ENCODE data around the gene ABTB2. TPM values are rescaled to one million over a fixed set of nuclear protein-coding genes. Genes with fewer than 3 reads are reported as not detected.

ABTB2 gene
- polyA plus RNA-seq, 1 donor from 2014 or later, result 0.68 TPM

DNA sequence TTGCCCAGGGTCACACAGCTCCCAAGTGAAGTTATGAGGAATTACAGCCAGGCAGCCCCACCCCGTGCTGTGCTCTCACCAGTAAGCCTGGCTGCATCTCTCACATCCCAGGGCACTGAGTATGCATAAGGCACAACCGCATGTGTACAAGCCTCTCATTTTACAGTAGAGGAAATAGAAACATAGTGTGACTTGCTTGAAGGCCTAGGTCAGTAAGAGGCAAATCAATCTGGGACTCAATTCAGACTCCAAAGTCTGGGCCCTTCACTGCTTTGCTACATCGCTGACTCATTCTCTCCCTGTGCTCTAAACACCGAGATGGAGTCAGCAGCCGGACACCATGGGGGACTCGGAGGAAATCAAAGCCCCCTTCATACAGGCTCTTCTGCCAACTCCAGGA, 7.9 kb downstream of the ABTB2 start:
- H3K9me2 ChIP-seq (ENCODE audit: insufficient read depth, low read length), result no peaks in the 10 kb centered on the region
- H2AFZ ChIP-seq (ENCODE audit: low read depth, low read length), result no peak overlapping the region
- TF ChIP-seq POLR2AphosphoS5 (IDR thresholded peaks at IDR 0.05) (no peak), TAF1 (IDR thresholded peaks at IDR 0.05; ENCODE audit: low read depth) (no peak), MXI1 (conservative IDR thresholded peaks at IDR 0.05; ENCODE audit: poor library complexity, severe bottlenecking) (no peak), EP300 (conservative IDR thresholded peaks at IDR 0.05; ENCODE audit: poor library complexity, severe bottlenecking) (no peak), SMC3 (conservative IDR thresholded peaks at IDR 0.05; ENCODE audit: poor library complexity) (no peak), EZH2 (IDR thresholded peaks at IDR 0.05; ENCODE audit: borderline replicate concordance, insufficient read depth, low read length, poor library complexity, severe bottlenecking) (no peak)
- TF ChIP-seq, protein P1, sequence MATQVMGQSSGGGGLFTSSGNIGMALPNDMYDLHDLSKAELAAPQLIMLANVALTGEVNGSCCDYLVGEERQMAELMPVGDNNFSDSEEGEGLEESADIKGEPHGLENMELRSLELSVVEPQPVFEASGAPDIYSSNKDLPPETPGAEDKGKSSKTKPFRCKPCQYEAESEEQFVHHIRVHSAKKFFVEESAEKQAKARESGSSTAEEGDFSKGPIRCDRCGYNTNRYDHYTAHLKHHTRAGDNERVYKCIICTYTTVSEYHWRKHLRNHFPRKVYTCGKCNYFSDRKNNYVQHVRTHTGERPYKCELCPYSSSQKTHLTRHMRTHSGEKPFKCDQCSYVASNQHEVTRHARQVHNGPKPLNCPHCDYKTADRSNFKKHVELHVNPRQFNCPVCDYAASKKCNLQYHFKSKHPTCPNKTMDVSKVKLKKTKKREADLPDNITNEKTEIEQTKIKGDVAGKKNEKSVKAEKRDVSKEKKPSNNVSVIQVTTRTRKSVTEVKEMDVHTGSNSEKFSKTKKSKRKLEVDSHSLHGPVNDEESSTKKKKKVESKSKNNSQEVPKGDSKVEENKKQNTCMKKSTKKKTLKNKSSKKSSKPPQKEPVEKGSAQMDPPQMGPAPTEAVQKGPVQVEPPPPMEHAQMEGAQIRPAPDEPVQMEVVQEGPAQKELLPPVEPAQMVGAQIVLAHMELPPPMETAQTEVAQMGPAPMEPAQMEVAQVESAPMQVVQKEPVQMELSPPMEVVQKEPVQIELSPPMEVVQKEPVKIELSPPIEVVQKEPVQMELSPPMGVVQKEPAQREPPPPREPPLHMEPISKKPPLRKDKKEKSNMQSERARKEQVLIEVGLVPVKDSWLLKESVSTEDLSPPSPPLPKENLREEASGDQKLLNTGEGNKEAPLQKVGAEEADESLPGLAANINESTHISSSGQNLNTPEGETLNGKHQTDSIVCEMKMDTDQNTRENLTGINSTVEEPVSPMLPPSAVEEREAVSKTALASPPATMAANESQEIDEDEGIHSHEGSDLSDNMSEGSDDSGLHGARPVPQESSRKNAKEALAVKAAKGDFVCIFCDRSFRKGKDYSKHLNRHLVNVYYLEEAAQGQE (IDR thresholded peaks at IDR 0.05; ENCODE audit: borderline replicate concordance), result no peak
- TF ChIP-seq, protein P2, sequence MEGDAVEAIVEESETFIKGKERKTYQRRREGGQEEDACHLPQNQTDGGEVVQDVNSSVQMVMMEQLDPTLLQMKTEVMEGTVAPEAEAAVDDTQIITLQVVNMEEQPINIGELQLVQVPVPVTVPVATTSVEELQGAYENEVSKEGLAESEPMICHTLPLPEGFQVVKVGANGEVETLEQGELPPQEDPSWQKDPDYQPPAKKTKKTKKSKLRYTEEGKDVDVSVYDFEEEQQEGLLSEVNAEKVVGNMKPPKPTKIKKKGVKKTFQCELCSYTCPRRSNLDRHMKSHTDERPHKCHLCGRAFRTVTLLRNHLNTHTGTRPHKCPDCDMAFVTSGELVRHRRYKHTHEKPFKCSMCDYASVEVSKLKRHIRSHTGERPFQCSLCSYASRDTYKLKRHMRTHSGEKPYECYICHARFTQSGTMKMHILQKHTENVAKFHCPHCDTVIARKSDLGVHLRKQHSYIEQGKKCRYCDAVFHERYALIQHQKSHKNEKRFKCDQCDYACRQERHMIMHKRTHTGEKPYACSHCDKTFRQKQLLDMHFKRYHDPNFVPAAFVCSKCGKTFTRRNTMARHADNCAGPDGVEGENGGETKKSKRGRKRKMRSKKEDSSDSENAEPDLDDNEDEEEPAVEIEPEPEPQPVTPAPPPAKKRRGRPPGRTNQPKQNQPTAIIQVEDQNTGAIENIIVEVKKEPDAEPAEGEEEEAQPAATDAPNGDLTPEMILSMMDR (IDR thresholded peaks at IDR 0.05; ENCODE audit: poor library complexity, severe bottlenecking), result no peak
- H3K9me3 ChIP-seq (ENCODE audit: low read length), result no peaks in the 10 kb centered on the region
- no peaks in the 10 kb centered on the region for H3K79me2 ChIP-seq (replicated peaks; ENCODE audit: insufficient read depth, low read length)
- no peak overlapping the region for H3K27ac ChIP-seq (ENCODE audit: low read length)
- H3K27me3 ChIP-seq (ENCODE audit: insufficient read depth, low read depth, low read length), result peaks cover 2% of the 10 kb centered on the region
- no peak overlapping the region for H3K9ac ChIP-seq (ENCODE audit: low read length)
- no peak overlapping the region for H3K4me3 ChIP-seq (ENCODE audit: low read length)
- no peaks in the 10 kb centered on the region for H3K36me3 ChIP-seq (ENCODE audit: insufficient read depth, low read length)
- H3F3A ChIP-seq (ENCODE audit: insufficient read depth, low read length, poor library complexity, severe bottlenecking), result no peaks in the 10 kb centered on the region
- no peak overlapping the region for H3K4me2 ChIP-seq (ENCODE audit: low read length)
- H4K20me1 ChIP-seq (ENCODE audit: insufficient read depth), result no peaks in the 10 kb centered on the region

DNA sequence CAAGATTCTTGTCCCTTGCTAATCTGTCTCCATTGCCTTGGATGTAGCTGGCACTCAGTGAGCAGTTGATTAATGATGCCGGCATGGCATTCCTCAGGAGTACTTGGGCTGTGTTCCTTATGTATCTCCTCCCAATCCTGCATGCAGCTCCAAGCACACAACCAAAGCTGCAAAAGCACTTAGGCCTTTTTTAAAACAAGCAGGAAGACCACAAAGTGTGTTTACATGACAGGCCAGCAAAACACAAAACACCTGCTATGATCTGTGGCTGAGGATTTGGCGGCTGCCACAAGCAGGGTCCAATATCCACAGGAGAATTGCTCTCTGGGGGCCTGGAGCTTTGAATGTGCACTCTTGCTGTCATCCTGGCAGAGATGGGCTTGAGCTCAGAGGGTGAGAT, 8.9 kb downstream of the ABTB2 start:
- no peaks in the 10 kb centered on the region for H3K36me3 ChIP-seq (ENCODE audit: insufficient read depth, low read length)
- H3K79me2 ChIP-seq (replicated peaks; ENCODE audit: insufficient read depth, low read length), result no peaks in the 10 kb centered on the region
- no peak overlapping the region for H2AFZ ChIP-seq (ENCODE audit: low read depth, low read length)
- TF ChIP-seq TAF1 (IDR thresholded peaks at IDR 0.05; ENCODE audit: low read depth) (no peak), EZH2 (IDR thresholded peaks at IDR 0.05; ENCODE audit: borderline replicate concordance, insufficient read depth, low read length, poor library complexity, severe bottlenecking) (no peak), RAD21 (conservative IDR thresholded peaks at IDR 0.05) (no peak), POLR2AphosphoS5 (IDR thresholded peaks at IDR 0.05) (no peak), MXI1 (conservative IDR thresholded peaks at IDR 0.05; ENCODE audit: poor library complexity, severe bottlenecking) (no peak), EP300 (conservative IDR thresholded peaks at IDR 0.05; ENCODE audit: poor library complexity, severe bottlenecking) (no peak), SMC3 (conservative IDR thresholded peaks at IDR 0.05; ENCODE audit: poor library complexity) (no peak)
- TF ChIP-seq, protein P2 (IDR thresholded peaks at IDR 0.05; ENCODE audit: poor library complexity, severe bottlenecking), result no peak
- TF ChIP-seq, protein P1 (IDR thresholded peaks at IDR 0.05; ENCODE audit: borderline replicate concordance), result no peak
- H3K9me2 ChIP-seq (ENCODE audit: insufficient read depth, low read length), result no peaks in the 10 kb centered on the region
- H3K4me3 ChIP-seq (ENCODE audit: low read length), result no peak overlapping the region
- no peak overlapping the region for H3K9ac ChIP-seq (ENCODE audit: low read length)
- no peaks in the 10 kb centered on the region for H4K20me1 ChIP-seq (ENCODE audit: insufficient read depth)
- no peaks in the 10 kb centered on the region for H3K27me3 ChIP-seq (ENCODE audit: insufficient read depth, low read depth, low read length)
- no peaks in the 10 kb centered on the region for H3F3A ChIP-seq (ENCODE audit: insufficient read depth, low read length, poor library complexity, severe bottlenecking)
- H3K4me2 ChIP-seq (ENCODE audit: low read length), result no peak overlapping the region
- no peak overlapping the region for H3K27ac ChIP-seq (ENCODE audit: low read length)
- no peaks in the 10 kb centered on the region for H3K9me3 ChIP-seq (ENCODE audit: low read length)

All from neural cell (in vitro differentiated cells).